Psoas muscle (tissue), 8 donors: ENCODE results near the gene RNF112. TPM values are rescaled to one million over a fixed set of nuclear protein-coding genes. Genes with fewer than 3 reads are reported as not detected.

ENCODE experiments used
- ATAC-seq, 4 donors: fragments of 200-7000 bp; cut with Tn5 transposase; one replicate each; pipeline ENCODE4 v1.9.1; 2020; ENCODE audit warnings: moderate library complexity in 3 of 4, mild to moderate bottlenecking in 2 of 4
- DNase-seq, 2 donors: peaks; one replicate each; pipeline ENCODE4 v3.0.0-alpha.2; 2020
- H3K27ac ChIP-seq: fragments of 200-600 bp; one replicate; pipeline ENCODE4 v1.8.0; 2022
- H3K27me3 ChIP-seq, 3 donors: fragments of 200-600 bp in 1 of 3; one replicate each; pipeline versions ENCODE4 v1.6.1 to v1.8.0; 2013 to 2022; ENCODE audit warnings: low read length in 2 of 3, mild to moderate bottlenecking in 2 of 3, moderate library complexity in 1 of 3; ENCODE audit not compliant: insufficient read depth in 3 of 3
- H3K36me3 ChIP-seq, 2 donors: fragments of 200-600 bp in 1 of 2; one replicate each; pipeline versions ENCODE4 v1.6.1 to v1.8.0; 2013 to 2022; ENCODE audit warnings: low read depth in 1 of 2, mild to moderate bottlenecking in 1 of 2, moderate library complexity in 1 of 2; ENCODE audit not compliant: insufficient read depth in 1 of 2
- H3K4me1 ChIP-seq: fragments of 200-600 bp; one replicate; pipeline ENCODE4 v1.8.0; 2022
- H3K4me3 ChIP-seq: fragments of 200-600 bp; one replicate; pipeline ENCODE4 v1.8.0; 2022; ENCODE audit warnings: mild to moderate bottlenecking
- H3K9me3 ChIP-seq: fragments of 200-600 bp; one replicate; pipeline ENCODE4 v1.8.0; 2022
- WGBS, 3 donors: extraction: QIAGEN DNeasy Blood & Tissue Kit; methylation state at CpG; one replicate each; pipeline versions ENCODE4 v1.1.6 to v1.1.7; 2013; 5-methylcytosine and 5-hydroxymethylcytosine counted together
- intact Hi-C, 2 donors: fragments of 100-400 bp; cut with DNase I; formaldehyde crosslinking; loops; one replicate each; pipeline versions ENCODE4 v1.11.0 to v1.14.2; 2022
- polyA plus RNA-seq, 3 donors: library from polyadenylated mRNA; stranded (reverse); fragments of 200-250 nt; gene quantifications; one replicate each; pipeline ENCODE4 v1.2.3, GENCODE V29; 2013
- total RNA-seq, 4 donors: library from RNA; stranded (reverse); fragmentation: NEBNext Ultra II Directional in 2 of 4; extraction: Animal tissue kit (Norgen Biotek cat#: 25700) in 2 of 4; gene quantifications; one replicate each; pipeline versions ENCODE4 v1.2.1 to v1.2.4, GENCODE V29; 2021 to 2023
- TF ChIP-seq, protein P1 (sequence below): fragments of 200-600 bp; IDR thresholded peaks from one replicate; pipeline ENCODE4 v1.8.0; 2022; ENCODE audit warnings: antibody characterized with exemption
- donor health status: healthy with polysubstance abuse.
- donor health status: DM: no; HTN: no; CAD: no; lungs with moderate emphysema.
- donor health status: Bipolar disorder and iron deficiency.
- donor health status: healthy.
- donor health status: DM: yes; HTN: yes; CAD: no.
- donor health status: DM: no; HTN: no; CAD: no.
- donor health status: DM: no; HTN: no; CAD: no.
- donor health status: DM: yes; HTN: yes; CAD: no.

Gene RNF112
- total and polyA plus RNA-seq, 7 donors = 0.25 to 1.5 (median 1.1) TPM

DNA sequence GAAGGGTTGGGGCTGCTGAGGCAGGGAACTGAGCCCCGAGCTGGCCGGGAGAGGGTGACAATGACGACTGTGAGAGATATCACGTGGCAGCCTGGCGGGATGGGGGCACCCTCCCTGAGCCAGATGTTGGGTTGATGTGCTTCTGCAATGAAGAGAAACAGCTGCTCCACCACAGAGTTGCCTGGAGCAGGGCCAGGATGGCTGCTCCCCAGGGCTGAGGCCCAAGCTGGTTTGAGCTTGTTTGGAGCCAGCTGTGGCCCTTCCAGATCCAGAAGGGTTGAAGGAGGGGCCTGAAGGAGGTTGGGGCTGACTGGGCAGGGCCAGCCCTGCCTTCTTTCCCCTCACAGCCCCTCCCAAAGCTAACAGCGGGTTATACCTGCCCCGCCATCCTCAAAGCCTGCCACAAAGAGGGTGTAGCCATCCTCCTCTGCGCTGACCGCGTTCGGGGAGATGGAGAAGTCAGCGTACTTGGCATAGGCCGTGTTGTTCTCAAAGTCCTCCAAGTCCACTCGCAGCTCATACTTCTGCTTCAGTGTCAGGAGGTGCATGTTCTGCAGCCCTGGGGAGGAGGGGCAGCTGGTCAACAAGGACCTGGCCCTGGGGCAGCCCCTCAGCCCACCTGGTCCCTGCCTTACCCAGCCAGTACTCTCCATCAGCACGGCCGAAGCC, 26.2 kb upstream of the RNF112 start:
- WGBS, 3 donors = 33 to 35% (median 33%) methylated on average over 16 of the region's 16 CpGs
- peaks cover 19% of the 10 kb centered on the region for H3K4me1 ChIP-seq

DNA sequence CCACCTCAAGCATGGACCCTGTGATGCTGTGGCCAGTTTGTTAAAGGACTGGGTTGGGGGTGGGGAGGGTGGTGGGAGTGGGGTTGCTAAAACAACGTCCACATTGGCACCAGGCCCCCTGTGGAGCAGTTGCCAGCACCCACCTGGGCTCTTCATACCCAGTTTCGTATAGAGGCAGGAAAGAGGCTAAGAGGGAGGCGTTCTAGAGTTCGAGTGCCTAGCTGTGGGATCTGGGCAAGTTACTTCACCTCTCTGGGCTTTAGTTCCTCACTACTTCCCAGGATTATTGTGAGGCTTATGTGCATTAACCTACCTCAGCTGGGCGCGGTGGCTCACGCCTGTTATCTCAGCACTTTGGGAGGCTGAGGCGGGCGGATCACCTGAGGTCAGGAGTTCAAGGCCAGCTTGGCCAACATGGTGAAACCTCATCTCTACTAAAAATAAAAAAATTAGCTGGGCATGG, 25.5 kb upstream of the RNF112 start:
- 75 to 86% (median 76%) methylated on average over 9 of the region's 9 CpGs for WGBS, 3 donors
- Histone ChIP-seq H3K27me3 (no peaks in the 10 kb centered on the region), H3K36me3 (peaks cover 0 to 46% of the 10 kb centered on the region in 2 donors), H3K4me1 (peaks cover 19% of the 10 kb centered on the region), H3K4me3 (peak overlapping the region; percentile 41), H3K27ac (peak overlapping the region; percentile 60), H3K9me3 (no peaks in the 10 kb centered on the region)
- DNase-seq = no peak
- no peak for ATAC-seq
- TF ChIP-seq, protein P1, sequence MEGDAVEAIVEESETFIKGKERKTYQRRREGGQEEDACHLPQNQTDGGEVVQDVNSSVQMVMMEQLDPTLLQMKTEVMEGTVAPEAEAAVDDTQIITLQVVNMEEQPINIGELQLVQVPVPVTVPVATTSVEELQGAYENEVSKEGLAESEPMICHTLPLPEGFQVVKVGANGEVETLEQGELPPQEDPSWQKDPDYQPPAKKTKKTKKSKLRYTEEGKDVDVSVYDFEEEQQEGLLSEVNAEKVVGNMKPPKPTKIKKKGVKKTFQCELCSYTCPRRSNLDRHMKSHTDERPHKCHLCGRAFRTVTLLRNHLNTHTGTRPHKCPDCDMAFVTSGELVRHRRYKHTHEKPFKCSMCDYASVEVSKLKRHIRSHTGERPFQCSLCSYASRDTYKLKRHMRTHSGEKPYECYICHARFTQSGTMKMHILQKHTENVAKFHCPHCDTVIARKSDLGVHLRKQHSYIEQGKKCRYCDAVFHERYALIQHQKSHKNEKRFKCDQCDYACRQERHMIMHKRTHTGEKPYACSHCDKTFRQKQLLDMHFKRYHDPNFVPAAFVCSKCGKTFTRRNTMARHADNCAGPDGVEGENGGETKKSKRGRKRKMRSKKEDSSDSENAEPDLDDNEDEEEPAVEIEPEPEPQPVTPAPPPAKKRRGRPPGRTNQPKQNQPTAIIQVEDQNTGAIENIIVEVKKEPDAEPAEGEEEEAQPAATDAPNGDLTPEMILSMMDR = no peak
- intact Hi-C loops = no loop called here

More for the DNA sequence above, 26.2 kb upstream of the RNF112 start:
- Histone ChIP-seq H3K27ac (peak overlapping the region; percentile 50), H3K36me3 (peaks cover 0 to 53% of the 10 kb centered on the region in 2 donors), H3K4me3 (no peak overlapping the region), H3K9me3 (no peaks in the 10 kb centered on the region), H3K27me3 (no peaks in the 10 kb centered on the region)
- ATAC-seq (peak; percentile 46 to 78 (median 56)), DNase-seq (peak; percentile 85 to 93)
- intact Hi-C loops = no loop called here
- TF ChIP-seq, protein P1 = no peak

DNA sequence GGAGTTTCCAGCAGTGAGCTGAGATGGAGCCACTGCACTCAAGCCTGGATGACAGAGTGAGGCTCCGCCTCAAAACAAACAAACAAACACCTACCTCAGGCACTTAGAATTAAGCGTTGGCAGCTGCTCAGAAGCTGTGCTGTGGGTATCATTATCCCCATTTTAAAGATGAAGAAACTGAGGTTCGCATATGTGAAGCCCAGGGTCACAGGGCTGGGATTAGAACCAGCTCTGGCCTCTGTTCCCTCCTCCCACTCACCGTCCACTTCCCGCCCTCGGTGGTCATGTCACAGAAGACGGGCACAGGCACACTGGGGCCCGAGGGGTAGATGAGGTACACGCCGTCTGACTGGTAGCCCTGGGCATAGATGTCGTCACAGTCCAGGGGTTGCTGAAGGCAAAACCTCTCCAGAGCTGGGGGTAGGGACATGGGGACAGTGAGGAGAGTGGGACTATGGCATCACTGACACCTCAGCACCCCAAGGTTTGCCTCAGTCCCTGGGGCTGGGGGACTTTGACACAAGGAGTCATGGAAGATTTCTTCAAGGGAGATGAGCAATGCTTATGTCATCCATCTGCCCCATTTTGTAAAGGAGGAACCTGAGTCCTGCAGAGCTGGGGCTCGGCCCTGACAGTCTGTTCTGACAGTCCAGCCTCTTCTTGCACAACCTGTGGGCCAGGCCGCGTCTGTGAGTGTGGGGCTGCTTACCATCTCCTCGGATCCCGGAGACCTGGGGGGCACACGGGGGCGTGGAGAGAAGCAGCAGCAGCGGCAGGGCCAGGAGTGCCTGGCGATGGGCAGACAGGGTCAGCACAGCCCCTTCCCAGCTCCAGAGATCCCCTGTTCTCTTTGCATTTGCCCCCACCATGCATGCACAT, 24.7 kb upstream of the RNF112 start:
- H3K9me3 ChIP-seq = no peaks in the 10 kb centered on the region
- 48 to 60% (median 51%) methylated on average over 19 to 20 of the region's 20 CpGs for WGBS, 3 donors
- DNase-seq (peak; percentile 84 to 88), ATAC-seq (peak; percentile 41 to 70 (median 48))
- H3K36me3 ChIP-seq = peaks cover 0 to 39% of the 10 kb centered on the region in 2 donors
- no peaks in the 10 kb centered on the region for H3K27me3 ChIP-seq
- H3K27ac ChIP-seq = peak overlapping the region; percentile 60
- TF ChIP-seq, protein P1 = no peak
- H3K4me1 ChIP-seq = peaks cover 19% of the 10 kb centered on the region
- H3K4me3 ChIP-seq = peak overlapping the region; percentile 41
- intact Hi-C loops = no loop called here

DNA sequence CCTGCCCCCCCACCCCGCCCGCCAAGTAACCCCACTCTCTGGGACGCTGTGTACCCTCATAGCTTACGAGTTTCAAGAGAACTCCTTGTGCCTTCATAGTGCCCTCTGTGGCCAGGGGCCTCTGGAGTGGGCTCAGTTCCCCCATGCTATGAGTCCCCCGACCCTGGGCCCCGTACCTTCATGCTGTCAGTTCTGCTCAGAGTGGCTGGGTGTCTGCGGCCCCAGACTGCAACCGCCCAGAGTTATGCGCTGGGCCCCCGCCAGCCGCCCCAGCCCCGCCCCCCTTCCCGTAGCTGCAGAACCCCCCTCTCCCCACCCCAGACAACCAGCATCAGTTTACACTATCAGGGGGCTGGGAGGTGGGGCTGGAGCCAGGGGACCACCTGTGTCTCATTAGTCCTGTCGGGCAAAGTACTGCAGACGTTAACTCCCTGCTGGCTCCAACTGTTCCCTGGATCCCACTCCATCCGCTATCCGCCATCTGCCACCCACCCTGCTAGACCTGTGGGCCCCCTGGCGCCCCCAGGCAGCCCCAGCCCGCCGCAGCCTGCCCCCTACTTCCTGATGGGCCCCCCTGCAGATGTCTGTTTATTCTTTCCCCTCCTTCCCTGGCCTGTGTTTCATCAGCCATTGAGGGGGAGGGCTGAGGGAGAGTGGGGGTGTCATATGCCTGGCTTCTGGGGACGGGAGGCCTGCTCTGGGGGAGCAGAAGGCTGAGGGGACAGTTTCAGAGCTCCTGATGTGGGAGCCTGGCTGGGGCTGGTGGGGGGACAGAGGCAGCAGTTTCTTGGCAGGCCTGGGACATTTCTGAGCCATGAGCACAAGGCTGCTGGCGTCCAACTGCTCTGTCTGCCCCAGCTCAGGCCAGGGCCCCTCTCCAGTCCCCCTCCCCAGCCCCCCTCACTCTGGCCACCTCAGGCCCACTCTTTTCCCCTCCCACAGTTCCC, 23.8 kb upstream of the RNF112 start, which contains the start of gene MFAP4:
MFAP4 (minus strand) TSS at position 217 of the 947 bp plus-strand sequence; CDS start at position 182, 35 bp downstream.
- Histone ChIP-seq H3K36me3 (peaks cover 0 to 32% of the 10 kb centered on the region in 2 donors), H3K4me3 (peak within 1 kb of the TSS; percentile 41), H3K4me1 (peaks cover 19% of the 10 kb centered on the region), H3K27me3 (no peaks in the 10 kb centered on the region), H3K27ac (peak within 1 kb of the TSS; percentile 60), H3K9me3 (no peaks in the 10 kb centered on the region)
- WGBS, 3 donors = 13 to 24% (median 13%) methylated on average over 18 to 22 of the region's 22 CpGs
- TF ChIP-seq, protein P1 = no peak
- ATAC-seq (peak; percentile 35 to 60 (median 49)), DNase-seq (peak; percentile 75 to 86)
- intact Hi-C loops = no loop called here
